DMS 273 treated with DMSO at 0.1 percent for 48 hours (cell line): Measurements from ENCODE around the gene SEC16B.

Experiments
- DNase-seq: peaks from one replicate; lab custom pipeline; 2025; lab: John Stamatoyannopoulos, UW

The SEC16B gene

GRCh38 chr1:177976596-177976995 is 6.7 kb upstream of the SEC16B start:
- DNase-seq, result no peak

GRCh38 chr1:177975588-177976495 is 6.0 kb upstream of the SEC16B start:
- DNase-seq, result no peak

- DNase-seq, result no peak
Observed at GRCh38 chr1:177973585-177973984, 3.7 kb upstream of the SEC16B start.

GRCh38 chr1:177969109-177969508 is 749 bp downstream of the SEC16B start:
- DNase-seq, result no peak

- DNase-seq, result no peak
Observed at GRCh38 chr1:177966199-177966598, 3.7 kb downstream of the SEC16B start.

GRCh38 chr1:177965293-177965692 is 4.6 kb downstream of the SEC16B start:
- DNase-seq, result no peak

- no peak for DNase-seq
Observed at GRCh38 chr1:177964336-177964735, 5.5 kb downstream of the SEC16B start.

- no peak for DNase-seq
Observed at GRCh38 chr1:177960939-177961622, 8.8 kb downstream of the SEC16B start.

GRCh38 chr1:177959811-177960515 is 9.9 kb downstream of the SEC16B start:
- peak; percentile 15 for DNase-seq

GRCh38 chr1:177958092-177958491 is 11.8 kb downstream of the SEC16B start:
- no peak for DNase-seq

GRCh38 chr1:177954076-177954475 is 15.8 kb downstream of the SEC16B start:
- DNase-seq, result no peak

GRCh38 chr1:177953549-177953948 is 16.3 kb downstream of the SEC16B start:
- DNase-seq, result no peak

- no peak for DNase-seq
Observed at GRCh38 chr1:177952691-177953090, 17.2 kb downstream of the SEC16B start.

- DNase-seq, result no peak
Observed at GRCh38 chr1:177952249-177952648, 17.6 kb downstream of the SEC16B start.

GRCh38 chr1:177950506-177950905 is 19.4 kb downstream of the SEC16B start:
- no peak for DNase-seq

- peak; percentile 46 for DNase-seq
Observed at GRCh38 chr1:177948336-177948972, 21.4 kb downstream of the SEC16B start.

GRCh38 chr1:177947623-177948022 is 22.2 kb downstream of the SEC16B start:
- no peak for DNase-seq

GRCh38 chr1:177945943-177946650 is 23.8 kb downstream of the SEC16B start:
- no peak for DNase-seq

GRCh38 chr1:177944016-177944949 is 25.6 kb downstream of the SEC16B start:
- no peak for DNase-seq

- no peak for DNase-seq
Observed at GRCh38 chr1:177941976-177942375, 27.9 kb downstream of the SEC16B start.
